ENCODE results near the gene TBC1D16. TPM values are rescaled to one million over a fixed set of nuclear protein-coding genes. Genes with fewer than 3 reads are reported as not detected.

The TBC1D16 gene, protein sequence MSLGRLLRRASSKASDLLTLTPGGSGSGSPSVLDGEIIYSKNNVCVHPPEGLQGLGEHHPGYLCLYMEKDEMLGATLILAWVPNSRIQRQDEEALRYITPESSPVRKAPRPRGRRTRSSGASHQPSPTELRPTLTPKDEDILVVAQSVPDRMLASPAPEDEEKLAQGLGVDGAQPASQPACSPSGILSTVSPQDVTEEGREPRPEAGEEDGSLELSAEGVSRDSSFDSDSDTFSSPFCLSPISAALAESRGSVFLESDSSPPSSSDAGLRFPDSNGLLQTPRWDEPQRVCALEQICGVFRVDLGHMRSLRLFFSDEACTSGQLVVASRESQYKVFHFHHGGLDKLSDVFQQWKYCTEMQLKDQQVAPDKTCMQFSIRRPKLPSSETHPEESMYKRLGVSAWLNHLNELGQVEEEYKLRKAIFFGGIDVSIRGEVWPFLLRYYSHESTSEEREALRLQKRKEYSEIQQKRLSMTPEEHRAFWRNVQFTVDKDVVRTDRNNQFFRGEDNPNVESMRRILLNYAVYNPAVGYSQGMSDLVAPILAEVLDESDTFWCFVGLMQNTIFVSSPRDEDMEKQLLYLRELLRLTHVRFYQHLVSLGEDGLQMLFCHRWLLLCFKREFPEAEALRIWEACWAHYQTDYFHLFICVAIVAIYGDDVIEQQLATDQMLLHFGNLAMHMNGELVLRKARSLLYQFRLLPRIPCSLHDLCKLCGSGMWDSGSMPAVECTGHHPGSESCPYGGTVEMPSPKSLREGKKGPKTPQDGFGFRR
- total RNA-seq, result 38.4 TPM

DNA sequence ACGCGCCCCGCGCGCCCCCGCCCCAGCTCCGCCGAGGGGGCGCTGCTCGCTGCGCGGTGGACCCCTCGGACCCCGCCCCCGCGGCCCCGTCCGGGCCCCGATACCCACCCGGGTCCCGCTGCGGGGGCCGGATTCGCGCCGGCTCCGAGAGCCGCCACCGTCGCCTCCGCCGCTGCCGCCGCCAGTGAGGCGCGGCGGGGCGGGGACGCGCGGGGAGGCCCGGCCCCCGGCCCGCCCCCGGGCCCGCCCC lies at the start of gene TBC1D16:
TSS of gene TBC1D16 (minus strand) at position 186 of the 250 bp plus-strand sequence. CDS start 22,325 bp downstream, outside the sequence.
- no peak for DNase-seq (ENCODE audit: low spot score)

DNA sequence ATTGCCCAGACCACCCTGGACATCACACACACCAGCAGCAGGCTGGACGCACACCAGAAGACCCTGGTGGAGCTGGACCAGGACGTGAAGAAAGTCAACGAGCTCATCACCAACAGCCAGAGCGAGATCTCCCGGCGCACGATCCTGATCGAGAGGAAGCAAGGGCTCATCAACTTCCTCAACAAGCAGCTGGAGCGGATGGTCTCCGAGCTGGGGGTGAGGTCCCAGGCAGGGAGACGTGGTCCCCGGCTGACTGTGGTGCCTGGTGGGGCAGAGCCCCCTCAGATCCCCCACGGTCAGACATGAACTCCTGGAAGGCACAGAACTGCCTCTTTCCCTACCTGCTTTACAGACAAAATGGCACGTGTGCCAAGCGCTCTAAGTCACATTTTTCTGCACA lies 49.1 kb upstream of the TBC1D16 start:
- no peak for DNase-seq (ENCODE audit: low spot score)

DNA sequence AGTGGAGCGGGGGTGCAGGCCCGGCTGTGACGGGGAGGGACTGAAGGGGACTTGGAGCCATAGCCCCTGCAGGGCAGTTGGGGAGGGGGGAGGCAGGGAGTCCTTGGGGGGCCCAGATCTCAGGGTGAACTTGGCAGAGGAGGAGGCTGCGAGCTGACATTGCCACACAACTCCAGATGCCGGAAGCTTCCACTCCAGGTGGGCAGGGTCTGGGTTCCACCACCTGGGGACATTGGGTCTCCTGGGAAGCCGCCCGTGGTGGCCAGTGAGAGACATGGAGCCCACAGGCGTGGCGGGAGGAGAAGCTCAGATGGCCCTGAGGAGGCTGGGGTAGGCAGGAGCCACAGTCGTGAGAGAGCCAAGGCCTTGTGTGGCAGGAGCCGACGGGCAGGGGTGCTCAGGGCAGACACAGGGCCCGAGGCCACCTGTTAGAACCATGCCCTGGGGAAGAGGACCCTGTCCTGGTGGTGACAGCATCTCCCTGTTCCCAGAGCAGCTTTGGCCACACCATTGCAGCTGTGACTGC lies 47.5 kb upstream of the TBC1D16 start:
- DNase-seq (ENCODE audit: low spot score), result no peak

DNA sequence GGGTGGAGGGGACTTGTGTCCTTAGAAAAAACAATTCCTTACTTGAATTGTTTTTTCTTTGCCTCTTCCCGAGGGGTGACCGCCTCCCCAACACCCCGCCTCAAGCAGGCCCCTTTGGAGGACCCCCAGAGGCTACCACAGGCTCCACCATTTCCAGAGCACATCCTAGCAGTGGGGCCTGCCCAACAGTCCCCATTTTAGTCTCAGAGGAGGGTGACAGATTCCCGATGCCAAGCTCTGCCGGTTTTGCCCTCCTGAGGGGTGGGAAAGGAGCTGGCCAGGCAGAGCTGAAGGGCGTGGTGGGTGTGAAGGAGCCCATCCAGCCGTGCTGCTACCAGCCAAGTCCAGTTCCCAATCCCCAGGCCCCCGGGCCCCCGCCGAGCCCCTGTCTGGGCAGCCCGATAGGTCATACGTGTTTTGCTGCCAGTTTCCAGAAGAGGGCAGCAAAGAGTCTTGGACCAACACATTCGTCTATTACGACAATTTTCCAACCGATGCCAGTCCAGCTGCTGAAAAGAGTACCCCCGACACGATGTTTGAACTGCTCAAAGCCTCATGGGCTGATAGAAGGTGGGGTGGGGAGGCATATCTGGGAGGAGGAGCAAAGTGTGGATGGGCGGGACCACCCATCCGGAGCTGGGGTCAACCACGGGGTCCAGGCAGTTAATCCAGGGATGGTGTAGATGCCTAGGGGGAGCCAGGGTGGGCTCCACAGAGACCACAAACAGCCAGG lies 46.9 kb upstream of the TBC1D16 start:
- DNase-seq (ENCODE audit: low spot score), result peak; percentile 66

DNA sequence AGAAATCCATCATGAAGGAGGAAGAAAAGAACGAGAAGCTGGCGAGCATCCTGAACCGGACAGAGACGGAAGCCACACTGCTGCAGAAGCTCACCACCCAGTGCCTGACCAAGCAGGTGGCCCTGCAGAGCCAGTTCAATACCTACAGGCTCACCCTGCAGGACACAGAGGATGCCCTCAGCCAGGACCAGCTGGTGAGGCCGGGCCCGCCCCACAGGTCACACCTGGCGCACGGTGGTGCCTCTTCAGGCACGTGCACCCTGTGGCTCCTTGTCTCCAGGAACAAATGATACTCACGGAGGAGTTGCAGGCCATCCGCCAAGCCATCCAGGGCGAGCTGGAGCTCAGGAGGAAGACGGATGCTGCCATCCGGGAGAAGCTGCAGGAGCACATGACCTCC lies 45.9 kb upstream of the TBC1D16 start:
- no peak for DNase-seq (ENCODE audit: low spot score)

DNA sequence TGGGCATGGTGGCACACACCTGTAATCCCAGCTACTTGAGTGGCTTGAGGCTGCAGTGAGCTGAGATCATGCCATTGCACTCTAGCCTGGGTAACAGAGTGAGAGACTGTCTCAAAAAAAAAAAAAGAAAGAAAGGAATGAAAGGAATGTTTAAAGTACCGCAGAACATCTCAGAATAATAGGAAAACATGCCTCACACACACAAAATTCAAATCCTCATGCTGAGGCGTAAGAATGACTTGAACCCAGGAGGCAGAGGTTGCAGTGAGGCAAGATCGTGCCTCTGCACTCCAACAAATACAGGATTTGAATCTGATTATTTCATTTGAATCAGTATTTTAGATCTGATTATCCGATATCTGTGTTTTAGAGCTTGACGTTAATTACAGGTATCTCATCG lies 44.4 kb upstream of the TBC1D16 start:
- no peak for DNase-seq (ENCODE audit: low spot score)

DNA sequence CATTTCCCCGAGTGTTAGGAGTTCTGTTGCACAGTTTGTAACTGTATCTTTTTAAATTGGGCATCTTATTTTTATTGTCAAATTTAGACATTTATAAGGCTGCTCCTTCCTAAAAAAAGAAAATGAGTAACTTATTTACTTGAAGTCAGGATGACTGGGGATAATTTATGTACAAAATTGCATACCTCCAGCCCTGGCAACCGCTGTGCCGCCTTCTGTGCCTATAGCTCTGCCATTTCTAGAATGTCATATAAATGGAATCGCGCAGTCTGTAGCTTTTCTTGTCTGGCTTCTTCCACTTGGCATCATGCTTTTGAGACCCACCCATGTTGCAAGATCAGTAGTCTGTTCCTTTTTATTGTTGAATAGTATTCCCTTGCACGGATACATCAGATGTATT lies 36.7 kb upstream of the TBC1D16 start:
- no peak for DNase-seq (ENCODE audit: low spot score)

DNA sequence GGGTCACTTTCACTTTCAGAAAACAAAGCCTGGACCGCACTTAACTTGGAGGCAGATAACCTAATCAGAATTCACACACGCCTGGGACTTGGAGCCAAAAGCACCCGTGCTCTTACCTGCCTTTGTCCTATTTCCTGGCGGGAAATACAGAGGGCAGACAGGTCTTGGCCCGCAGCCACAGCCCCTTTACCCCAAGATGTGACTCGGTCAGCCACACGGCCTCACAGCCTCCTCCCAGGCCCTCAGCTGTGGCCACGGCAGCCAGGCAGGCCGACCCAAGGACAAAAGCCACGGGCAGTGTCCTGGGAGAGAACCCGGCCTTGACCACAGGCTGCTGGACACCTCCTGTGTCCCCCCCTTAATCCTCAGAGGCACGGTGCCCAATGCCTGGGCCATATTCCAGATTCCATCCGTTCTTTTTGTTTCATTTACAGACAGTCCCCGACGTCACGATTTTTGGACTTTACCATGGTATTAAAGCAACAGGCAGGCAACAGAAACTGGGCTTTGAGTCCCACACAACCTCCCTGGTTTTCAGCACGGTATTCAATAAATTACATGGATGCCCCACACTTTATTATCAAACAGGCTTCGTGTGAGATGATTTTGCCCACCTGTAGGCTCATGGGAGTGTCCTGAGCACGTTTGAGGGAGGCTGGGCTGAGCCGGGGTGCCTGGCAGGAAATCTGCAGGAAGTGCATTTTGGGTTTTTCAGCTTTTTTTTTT lies 35.6 kb upstream of the TBC1D16 start:
- DNase-seq (ENCODE audit: low spot score), result peak; percentile 77

DNA sequence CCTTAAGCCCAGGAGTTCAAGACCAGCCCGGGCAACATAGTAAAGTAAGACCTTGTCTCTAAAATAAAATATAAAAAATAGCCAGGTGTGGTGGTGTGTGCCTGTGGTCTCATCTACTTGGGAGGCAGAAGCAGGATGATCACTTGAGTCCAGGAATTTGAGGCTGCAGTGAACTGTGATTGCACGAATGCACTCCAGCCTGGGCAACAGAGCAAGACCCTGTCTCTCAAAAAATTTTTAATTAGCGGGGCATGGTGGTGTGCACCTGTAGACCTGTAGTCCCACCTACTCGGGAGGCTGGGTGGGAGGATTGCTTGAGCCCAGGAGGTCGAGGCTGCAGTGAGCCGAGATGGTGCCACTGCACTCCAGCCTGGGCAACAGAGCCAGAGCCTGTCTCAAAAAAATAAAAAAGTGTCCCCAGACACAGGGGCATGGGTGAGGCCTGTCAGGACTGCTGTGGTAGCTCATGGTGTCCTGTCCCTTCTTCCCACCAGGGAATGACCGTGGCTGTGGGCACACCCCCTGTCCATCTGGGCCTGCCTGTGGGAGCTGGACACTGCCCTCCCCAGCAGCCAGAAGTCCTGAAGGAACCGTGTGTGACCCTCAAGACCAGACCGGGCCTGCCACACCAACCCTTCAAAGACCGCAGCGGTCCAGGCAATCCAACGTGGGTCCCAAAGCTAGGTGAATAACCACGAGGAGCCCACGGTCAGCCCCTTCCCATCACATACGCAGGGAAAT lies 34.9 kb upstream of the TBC1D16 start:
- DNase-seq (ENCODE audit: low spot score), result no peak

DNA sequence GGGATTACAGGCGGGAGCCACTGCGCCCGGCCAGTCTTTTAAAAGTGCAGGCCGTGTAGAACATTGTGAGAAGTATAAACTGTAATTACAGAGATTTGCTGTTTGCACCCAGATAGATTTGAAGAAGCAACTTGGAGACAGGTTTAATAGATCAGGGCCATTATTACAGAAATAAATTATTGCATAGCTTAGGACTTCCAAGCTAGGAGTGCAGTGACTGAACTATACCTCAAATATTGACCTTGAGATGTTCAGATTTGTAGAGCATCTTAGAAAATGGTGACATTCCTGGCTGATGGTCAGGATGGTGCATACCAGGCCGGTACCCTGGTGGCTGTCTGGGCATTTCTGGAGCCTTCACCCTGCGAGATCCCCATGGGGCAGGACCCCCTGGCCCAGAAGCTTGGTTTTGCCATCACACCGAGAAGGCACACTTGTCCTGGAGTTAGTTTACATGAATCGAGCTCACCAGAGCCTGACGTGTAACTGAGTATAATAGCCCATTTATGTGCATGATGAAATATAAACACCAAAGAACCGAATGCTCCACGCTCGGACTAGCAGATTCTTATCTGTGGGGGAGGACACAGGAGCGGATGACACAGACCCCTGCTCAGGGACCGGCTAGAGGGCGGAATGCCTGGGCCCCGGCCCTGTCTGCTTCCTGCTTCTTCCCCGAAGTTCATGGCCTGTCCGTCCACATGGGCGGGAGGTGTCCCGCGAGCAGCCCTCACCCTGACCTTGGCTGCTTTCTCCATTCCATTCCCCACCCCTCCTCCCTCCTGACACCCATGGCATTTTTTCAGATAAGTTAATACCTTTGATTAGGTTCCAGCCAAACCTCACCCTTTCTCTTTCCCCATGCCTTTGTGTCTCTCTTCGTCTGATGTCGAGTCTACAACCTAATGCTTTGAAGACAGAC lies 32.9 kb upstream of the TBC1D16 start:
- peak; percentile 42 for DNase-seq (ENCODE audit: low spot score)

DNA sequence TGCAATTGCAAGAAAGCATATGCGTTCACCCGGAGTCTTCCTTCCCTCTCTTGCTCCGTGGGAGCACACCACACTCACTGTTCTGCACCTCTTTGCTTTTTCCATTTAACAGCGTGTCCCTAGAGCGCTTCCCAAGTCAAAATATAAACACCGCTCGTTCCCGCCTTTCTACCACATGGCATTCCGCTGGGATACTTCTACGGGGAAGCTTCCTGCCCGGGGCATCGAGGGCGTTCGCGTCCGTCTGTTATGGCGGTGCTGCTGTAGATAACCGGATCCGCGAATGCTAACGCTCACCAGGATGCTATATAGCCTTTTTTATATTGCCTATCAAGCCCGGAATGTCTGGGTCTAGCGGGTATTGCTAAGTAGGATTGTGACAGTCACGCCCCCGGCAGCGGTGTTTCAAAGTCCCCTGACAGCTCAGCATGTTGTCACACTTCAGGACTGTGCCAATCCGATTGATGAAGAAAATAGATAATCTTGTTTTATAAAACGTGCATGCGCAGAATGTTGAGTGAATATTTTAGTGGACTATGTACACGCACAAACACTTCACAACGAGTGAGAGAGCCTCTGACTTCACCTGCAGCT lies 31.8 kb upstream of the TBC1D16 start:
- DNase-seq (ENCODE audit: low spot score), result no peak

DNA sequence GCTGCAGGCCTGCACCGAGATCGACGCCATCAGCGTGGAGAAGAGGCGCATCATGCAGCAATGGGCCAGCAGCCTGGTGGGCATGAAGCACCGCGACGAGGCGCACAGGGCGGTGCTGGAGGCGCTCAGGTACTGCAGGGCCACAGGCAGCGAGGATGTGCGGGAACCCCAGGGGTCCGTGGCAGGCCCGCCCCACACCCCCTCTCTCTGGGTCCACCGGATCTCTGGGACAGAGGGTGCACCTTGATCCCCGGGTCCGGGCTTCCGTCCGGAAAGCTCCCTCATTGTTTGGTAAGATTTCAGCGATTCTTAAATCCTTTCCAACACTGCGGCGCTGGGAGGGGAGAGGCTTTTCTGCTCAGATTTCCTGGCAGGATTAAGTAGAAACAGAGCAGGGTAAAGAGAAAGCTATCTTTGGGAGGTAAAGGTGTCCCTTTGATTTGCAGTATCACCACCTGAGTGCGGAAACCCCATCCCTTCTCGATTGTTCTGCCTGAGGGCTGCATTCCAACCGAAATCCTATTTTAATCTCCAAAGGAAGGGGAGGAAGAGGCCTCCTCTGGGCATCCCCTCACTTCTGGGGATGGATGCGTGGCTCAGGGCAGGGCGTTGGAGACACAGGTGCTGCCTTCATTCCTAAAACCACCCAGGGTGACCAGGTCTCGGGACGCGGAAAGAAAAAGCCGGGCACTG lies 30.0 kb upstream of the TBC1D16 start:
- DNase-seq (ENCODE audit: low spot score), result no peak

DNA sequence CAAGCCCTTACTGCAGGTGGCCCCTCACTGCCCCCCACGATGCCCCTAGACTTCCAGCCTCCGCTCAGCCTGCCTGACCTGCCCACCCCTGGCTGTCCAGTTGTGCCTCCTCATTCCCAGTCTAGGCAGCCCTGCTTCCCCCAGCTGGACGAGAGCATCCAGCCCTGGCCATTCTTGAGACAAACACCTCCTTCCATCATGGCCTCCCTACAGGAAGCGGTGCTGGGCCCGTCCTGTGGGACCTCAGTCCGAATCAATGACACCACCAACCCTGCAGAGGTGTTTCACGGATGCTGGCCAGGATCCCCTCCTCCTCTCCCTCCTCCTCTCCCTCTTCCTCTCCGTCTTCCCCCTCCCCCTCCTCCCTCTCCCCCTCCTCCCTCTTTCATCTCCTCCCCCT lies 29.0 kb upstream of the TBC1D16 start:
- no peak for DNase-seq (ENCODE audit: low spot score)

DNA sequence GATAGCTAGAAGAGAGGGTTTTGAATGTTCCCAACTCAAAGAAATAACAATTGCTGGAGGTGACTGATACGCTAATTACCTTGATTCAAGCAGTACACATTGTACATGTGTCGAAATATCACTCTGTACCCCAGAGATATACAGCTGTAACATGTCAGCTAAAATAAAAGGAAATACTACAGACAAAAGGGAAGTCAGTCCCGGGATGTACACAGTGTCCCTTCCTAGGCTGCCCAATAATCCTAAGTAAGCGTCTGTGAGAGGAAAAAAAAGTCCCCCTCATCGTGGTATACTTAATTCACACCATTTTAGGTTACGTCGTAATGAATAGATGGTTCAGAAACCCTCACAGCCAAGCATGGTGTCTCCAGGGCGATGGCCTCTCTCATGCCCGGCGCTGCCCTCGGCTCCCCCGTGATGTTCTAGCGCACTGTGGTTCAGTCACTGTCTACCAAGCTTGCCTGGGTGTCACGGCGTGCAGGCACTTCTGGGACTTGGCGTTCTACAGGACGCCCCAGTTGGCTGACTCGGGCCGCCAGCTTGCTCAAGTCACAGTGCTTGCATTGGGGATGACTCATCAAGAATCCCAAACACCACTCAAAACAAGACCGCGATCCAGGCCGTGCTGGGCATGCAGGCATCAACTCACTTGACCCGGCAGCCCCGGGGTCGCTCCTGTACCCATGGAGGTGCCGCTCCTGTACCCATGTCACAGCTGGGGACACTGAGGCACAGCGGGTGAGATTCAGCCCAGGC lies 28.3 kb upstream of the TBC1D16 start:
- peak; percentile 48 for DNase-seq (ENCODE audit: low spot score)

DNA sequence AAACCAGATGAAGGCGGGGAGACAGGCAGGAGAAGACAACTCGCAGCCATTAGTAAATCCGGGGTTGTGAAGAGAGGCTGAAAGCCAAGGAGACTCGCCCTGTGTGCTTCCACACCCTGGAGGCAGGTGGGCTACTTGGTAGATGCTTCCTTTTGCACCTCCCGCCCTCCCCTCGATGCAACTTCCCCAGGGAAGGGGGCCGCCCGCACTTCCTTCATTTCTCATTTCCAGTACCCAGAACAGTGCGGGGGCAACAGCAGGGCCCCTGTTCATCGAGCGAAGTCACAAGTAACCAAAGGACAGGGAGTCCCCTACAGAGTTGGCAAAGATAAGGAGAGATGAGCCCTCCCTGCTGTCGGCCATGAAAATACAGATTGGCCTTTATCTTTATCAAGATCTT lies 25.7 kb upstream of the TBC1D16 start:
- no peak for DNase-seq (ENCODE audit: low spot score)

DNA sequence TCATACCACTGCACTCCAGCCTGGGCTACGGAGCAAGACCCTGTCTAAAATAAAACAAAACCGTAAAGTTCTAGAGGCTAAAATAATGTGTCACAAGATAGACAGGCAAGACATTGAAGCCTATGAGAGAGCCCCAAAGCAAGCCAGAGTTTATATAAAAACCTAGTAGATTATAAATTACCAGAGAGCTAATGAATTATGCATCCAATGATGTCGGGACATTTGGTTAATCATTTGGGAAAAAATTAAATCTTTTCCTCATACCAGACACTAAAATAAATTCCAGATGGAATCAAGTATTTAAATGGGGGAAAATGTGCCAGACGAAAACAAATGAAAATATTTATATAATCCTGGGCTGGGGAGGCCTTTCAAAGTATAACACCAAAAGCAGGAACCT lies 25.0 kb upstream of the TBC1D16 start:
- DNase-seq (ENCODE audit: low spot score), result no peak

DNA sequence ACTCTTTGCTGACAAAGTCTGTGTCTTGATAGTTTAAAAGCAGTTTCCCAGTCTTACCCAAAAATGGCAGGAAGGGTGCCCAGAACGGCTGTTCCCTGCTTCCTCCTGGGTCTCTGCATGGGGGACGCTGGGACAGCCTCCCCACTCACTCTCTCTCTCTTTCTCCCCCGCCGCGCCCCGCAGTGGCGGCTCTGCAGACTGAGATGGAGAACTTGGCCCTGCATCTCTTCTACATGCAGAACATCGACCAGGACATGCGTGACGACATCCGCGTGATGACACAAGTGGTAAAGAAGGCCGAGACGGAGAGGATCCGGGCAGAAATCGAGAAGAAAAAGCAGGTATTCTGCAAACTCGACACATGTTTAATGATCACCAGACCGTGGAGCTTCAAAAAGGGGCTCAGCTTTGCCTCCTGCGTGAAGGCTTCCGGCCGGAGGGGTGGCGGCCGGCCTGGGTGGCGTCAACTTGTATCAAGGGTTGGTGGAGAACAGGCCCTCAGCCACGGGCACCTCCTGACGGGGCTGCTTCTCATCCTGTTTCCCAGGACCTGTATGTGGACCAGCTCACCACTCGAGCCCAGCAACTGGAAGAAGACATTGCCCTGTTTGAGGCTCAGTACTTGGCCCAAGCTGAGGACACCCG lies 22.8 kb upstream of the TBC1D16 start:
- no peak for DNase-seq (ENCODE audit: low spot score)

DNA sequence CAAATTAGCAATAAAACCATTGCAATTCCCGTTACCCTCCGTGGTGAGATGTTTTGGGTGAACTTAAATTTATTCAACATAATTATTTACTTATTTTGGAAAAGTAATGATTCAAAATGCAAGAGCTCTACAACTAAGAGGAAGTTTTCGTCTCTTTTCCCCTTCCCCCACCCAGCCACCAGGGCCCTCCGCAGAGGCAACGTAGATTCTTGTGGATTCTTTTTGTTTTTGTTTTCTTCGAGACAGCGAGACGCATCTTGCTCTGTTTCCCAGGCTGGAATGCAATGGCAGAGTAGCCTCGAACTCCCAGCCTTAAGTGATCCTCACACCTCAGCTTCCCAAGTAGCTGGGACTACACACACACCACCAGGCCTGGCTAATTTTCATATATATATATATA lies 19.9 kb upstream of the TBC1D16 start:
- no peak for DNase-seq (ENCODE audit: low spot score)
